ENCODE results near the gene CSAG1.
"Not testable (repeated sequence)": the region's sequence is repeated elsewhere in the genome, so short reads cannot be mapped to it uniquely, and the experiment has no call there.

DNA sequence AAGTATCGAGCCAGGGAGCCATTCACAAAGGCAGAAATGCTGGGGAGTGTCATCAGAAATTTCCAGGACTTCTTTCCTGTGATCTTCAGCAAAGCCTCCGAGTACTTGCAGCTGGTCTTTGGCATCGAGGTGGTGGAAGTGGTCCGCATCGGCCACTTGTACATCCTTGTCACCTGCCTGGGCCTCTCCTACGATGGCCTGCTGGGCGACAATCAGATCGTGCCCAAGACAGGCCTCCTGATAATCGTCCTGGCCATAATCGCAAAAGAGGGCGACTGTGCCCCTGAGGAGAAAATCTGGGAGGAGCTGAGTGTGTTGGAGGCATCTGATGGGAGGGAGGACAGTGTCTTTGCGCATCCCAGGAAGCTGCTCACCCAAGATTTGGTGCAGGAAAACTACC lies 3.0 kb upstream of the CSAG1 start:
- TF ChIP-seq POLR2AphosphoS5 (IDR thresholded peaks at IDR 0.05; ENCODE audit: low read depth, low read length); CTCF (IDR thresholded peaks at IDR 0.05); SIN3A (IDR thresholded peaks at IDR 0.05; ENCODE audit: borderline replicate concordance, insufficient read depth, low read depth, low read length): not testable (repeated sequence)

Data from Panc1 (cell line).